GM18507 (cell line): ENCODE data around the gene NPAS3.

Source experiments
- DNase-seq: peaks from one replicate; pipeline ENCODE4 v3.0.0; 2011; ENCODE audit warnings: low read depth; ENCODE audit not compliant: insufficient read length; ENCODE audit errors: extremely low spot score
- FAIRE-seq: peaks from 2 replicates; lab custom pipeline; 2011; peaks lifted over from hg19 to GRCh38; lab: Jason Lieb, UNC

NPAS3 gene

GRCh38 chr14:33126433-33126832, 187.8 kb downstream of the NPAS3 start:
- no peak for DNase-seq
- FAIRE-seq, result no peak

- FAIRE-seq (no peak), DNase-seq (no peak)
These were observed 188.9 kb downstream of the NPAS3 start for GRCh38 chr14:33127531-33127930.

- no peak for DNase-seq
- no peak for FAIRE-seq
These were observed 193.1 kb downstream of the NPAS3 start for GRCh38 chr14:33131801-33132200.

GRCh38 chr14:33134162-33134561, 195.5 kb downstream of the NPAS3 start:
- FAIRE-seq (no peak), DNase-seq (no peak)

- FAIRE-seq (no peak), DNase-seq (no peak)
These were observed 196.3 kb downstream of the NPAS3 start for GRCh38 chr14:33134975-33135374.

GRCh38 chr14:33150666-33151428, 212.2 kb downstream of the NPAS3 start:
- no peak for FAIRE-seq
- no peak for DNase-seq

- DNase-seq (no peak), FAIRE-seq (no peak)
These were observed 224.4 kb downstream of the NPAS3 start for GRCh38 chr14:33163109-33163508.

- DNase-seq (no peak), FAIRE-seq (no peak)
These were observed 224.9 kb downstream of the NPAS3 start for GRCh38 chr14:33163600-33163999.

GRCh38 chr14:33165144-33165925, 226.7 kb downstream of the NPAS3 start:
- DNase-seq (no peak), FAIRE-seq (no peak)

GRCh38 chr14:33165926-33166289, 227.2 kb downstream of the NPAS3 start:
- DNase-seq (no peak), FAIRE-seq (no peak)

- no peak for FAIRE-seq
- DNase-seq, result no peak
These were observed 237.3 kb downstream of the NPAS3 start for GRCh38 chr14:33175951-33176350.

- DNase-seq (no peak), FAIRE-seq (no peak)
These were observed 245.9 kb downstream of the NPAS3 start for GRCh38 chr14:33184587-33184986.

GRCh38 chr14:33186656-33187055, 248.0 kb downstream of the NPAS3 start:
- DNase-seq, result no peak
- FAIRE-seq, result no peak

GRCh38 chr14:33188880-33189279, 250.2 kb downstream of the NPAS3 start:
- DNase-seq (no peak), FAIRE-seq (no peak)

- FAIRE-seq (no peak), DNase-seq (no peak)
These were observed 253.2 kb downstream of the NPAS3 start for GRCh38 chr14:33191855-33192254.

- FAIRE-seq, result no peak
- DNase-seq, result no peak
These were observed 255.9 kb downstream of the NPAS3 start for GRCh38 chr14:33194551-33194950.

GRCh38 chr14:33198684-33199083, 260.0 kb downstream of the NPAS3 start:
- DNase-seq, result no peak
- FAIRE-seq, result no peak

GRCh38 chr14:33201116-33201515, 262.4 kb downstream of the NPAS3 start:
- no peak for DNase-seq
- no peak for FAIRE-seq

GRCh38 chr14:33206981-33207380, 268.3 kb downstream of the NPAS3 start:
- no peak for DNase-seq
- FAIRE-seq, result no peak

- FAIRE-seq (no peak), DNase-seq (no peak)
These were observed 268.9 kb downstream of the NPAS3 start for GRCh38 chr14:33207467-33208017.

GRCh38 chr14:33210311-33210710, 271.6 kb downstream of the NPAS3 start:
- FAIRE-seq, result no peak

More at GRCh38 chr14:33210311-33210710, 271.6 kb downstream of the NPAS3 start:
- no peak for DNase-seq
